GM21528 (cell line): ENCODE data around the gene ROBO1.
"Not testable (repeated sequence)": the region's sequence is repeated elsewhere in the genome, so short reads cannot be mapped to it uniquely, and the experiment has no call there.

ENCODE experiments used
- ATAC-seq: cut with Tn5 transposase; IDR thresholded peaks from one replicate; pipeline ENCODE4 v1.9.1; 2021; ENCODE audit warnings: mild to moderate bottlenecking, moderate library complexity; ENCODE audit not compliant: unreplicated experiment, low FRiP score

Gene ROBO1

DNA sequence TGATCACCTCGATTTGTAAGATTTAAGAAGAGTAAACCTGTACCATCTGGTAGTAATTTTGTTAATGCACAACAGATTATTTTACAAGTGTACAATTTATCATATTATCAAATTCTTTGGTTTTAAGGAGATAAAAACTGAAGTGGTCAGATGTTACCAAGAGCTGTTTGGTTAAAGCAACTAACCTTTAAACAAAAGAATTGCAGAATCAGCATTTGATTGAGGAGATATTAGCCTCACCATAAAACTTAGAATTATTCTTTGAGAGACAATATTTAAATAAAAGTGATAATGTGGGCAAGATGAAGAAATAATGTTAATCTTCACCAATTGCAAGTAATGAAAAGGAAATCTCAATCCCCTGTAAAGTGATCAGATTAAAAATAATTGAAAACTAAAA, 1034.9 kb downstream of the ROBO1 start:
- ATAC-seq, result no peak

DNA sequence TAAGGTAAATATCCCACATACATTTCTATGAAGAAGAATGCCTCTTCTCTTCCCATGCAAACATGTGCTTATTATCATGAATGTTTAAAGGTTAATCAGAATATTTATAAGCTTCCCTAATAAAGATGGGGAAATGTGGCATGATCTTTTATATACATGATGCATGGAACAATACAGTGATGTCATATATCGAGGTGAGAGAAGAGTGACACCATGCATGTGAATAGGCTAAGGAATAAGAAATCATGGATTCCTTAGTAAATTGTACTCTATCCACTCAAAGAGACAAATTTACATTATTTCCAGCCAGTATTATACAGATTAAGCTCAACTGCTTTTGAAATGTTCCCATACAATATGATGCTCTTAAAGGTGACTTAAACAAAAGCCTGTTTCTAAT, 1035.3 kb downstream of the ROBO1 start:
- ATAC-seq, result no peak

DNA sequence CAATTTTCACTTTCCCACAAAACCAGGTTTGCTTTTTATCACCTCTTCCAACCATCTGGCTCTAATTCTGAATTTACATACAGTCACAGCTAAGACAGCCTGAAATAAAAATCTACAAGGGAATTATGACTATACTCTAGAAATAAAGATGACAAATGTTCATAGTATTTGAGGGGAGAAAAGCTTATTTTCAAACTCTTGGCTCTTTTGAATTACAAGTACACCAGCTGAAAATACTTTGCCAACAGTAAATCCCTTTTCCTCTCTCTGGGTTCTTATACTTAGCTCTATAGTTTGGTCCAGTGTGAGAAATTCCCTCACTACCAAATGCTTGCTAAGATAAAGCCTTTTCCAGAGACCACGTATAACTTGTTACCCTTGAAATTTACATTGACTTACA, 1037.9 kb downstream of the ROBO1 start:
- ATAC-seq, result no peak

DNA sequence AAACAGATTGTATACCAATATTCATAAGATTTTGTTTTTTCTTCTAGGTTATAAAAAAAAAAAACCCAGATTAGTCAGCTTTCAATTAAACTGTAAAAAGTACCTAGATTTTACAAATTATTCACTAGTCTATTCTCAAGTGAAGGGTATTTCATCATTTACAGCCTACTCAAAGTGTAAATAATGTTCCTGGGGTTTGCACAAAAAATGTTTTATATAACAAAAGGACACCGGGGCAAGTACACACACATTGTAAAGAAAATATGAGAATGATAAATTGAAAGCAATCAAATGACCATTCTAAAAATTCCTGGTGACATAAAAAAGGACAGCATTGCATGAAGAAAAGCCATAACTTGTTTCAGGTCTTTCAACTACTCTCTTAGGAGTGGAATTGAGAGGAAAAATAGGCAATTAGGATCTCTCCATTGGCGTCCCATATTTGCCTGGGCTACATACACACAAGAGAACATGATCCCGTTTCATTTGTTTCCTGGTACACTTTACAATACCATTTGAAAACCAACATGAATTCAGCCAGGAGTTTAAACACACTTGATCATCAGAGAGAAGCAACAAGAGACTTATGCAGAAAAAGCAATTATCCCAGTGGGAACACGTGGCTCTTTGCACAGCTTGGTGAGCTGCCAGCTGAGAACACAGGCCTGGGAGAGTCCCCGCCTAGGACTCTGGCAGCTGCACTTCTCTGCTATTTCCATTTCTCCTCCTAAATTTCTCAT, 1039.2 kb downstream of the ROBO1 start:
- no peak for ATAC-seq

DNA sequence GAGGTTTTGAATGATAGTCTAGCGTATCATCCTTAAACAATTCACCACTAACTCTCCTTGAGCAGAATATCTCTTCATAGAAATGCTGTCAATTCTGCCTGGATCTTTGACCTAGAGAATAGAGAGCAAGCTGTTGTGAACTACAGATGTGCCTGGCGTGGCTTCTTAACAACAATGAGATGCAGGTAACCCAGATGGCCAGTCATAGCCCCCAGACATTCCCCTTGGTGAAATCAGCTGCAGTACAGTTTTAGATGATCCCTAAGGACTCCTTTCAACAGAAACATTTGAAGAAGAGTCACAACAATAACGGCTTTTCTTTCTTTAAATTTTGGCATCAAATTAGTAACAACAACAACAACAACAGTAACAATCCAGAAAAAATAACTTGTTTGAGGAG, 1041.3 kb downstream of the ROBO1 start:
- no peak for ATAC-seq

DNA sequence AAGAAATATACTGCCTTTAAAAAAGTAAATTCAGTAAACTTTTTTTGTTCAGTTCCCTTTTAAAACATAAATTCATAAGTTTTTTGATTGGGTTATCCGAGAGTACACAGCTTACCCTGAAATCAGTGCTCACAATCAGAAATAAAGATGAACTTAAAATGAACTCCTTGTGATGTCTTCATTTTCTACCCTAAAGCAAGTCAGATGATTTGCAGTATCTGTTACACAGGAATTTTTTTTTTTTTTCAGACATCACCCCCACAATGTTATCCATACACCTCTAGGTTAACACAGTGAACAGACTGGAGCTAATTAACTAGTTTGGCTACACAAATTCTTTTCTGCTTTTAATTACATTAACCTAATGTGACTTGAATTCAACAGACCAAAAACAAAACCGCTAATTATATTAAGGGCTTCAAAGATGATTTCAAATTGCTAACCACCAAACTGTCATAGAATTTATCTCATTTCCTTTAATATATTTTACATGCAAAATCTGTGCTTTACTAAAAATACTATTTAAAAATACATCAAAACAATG, 1042.0 kb downstream of the ROBO1 start:
- no peak for ATAC-seq

DNA sequence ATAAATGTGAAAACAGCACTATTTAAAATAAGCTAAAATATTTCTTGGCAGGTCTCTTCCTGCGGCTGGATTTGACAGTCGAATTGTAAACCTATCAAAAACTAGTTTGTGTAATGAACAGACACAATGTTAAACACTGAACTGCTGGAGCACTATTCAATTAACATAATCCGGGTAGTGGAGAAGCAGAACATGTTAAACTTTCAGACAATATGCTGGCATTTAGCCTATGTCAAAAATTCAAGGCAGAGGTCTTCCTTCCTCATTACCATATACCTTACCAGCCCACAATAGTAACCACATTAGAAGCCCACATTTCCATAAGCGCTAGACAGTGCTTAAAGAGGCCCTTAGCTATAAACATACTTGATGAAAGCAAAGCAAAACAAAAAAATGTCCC, 1042.9 kb downstream of the ROBO1 start:
- no peak for ATAC-seq

DNA sequence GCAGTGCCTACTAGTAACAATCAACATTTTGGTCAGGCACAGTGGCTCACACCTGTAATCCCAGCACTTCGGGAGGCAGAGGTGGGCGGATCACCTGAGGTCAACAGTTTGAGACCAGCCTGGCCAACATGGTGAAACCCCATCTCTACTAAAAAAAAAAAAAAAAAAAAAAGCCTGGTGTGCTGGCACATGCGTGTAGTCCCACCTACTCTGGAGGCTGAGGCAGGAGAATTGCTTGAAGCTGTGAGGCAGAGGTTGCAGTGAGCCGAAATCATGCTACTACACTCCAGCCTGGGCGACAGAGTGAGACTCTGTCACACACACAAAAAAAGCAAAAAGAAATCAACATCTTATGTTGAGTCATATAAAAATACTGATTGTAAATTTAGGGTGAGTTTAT, 1043.4 kb downstream of the ROBO1 start:
- not testable (repeated sequence) for ATAC-seq

DNA sequence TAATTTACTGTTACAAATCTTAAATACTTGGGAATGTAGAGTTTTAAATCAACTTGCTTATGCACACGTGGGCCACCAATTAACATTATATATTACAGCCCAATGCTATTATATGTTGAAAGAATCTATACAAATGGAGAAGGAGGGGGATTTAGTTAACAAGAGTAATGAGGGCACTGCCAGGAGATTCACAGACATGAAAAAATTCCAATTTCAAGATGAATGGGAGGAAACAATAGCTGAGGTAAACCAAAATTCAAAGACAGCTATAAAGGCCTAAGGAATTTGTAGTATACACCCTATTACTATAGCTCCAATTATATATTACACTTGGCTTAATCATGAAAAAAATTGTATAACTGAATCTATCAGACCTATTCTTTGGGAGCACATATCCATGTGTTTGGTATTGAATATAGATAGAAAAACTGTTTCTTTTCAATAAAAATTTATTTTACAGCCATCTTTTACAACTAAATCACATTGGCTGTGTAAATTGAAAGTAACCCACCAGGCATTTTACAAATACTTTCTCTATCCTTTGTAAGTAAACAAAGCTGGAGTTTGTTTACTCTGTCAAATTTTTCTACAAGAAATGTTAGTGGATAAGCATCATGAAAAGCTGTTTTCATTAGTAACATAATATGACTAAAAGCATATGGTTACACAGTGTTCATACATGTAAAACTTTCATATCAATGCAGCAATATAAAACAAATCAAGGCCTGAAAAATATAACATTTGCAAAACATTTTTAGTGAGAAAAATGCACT, 1045.8 kb downstream of the ROBO1 start:
- ATAC-seq, result no peak

DNA sequence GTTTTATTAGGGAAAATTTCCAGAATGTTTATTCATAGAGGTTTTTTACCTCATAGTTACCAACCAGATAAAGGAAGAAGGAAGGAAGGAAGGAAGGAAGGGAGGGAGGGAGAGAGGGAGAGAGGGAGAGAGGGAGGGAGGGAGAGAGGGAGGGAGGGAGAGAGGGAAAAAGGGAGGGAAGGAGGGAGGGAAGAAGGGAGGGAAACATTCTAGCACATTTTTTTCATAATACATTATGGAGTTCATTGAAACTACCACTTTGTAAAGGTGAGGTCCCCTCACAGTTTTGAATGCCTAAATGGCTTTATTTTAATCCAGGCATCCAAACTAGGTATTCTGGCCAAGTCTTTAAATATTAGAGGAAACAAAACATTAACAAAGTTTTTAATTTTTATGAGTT, 1049.1 kb downstream of the ROBO1 start:
- no peak for ATAC-seq

DNA sequence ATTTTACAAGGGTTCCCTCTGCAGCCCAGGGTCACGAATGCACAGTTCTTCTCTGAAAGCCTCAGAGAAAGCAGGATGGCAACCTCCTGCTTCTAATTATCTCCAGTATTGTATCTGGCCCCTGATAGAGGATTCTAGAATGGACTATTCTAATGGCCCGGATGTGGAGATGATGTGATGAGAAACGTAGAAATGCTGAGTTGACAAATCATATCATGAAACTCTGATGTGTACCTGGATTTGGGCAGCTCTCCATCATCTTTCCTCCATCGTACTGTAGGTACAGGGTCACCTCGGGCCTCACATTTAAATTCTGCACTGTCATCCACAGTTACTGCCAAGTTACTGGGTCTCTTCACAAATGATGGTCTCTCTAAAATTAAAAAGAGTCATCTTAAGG, 1050.8 kb downstream of the ROBO1 start:
- ATAC-seq, result no peak

DNA sequence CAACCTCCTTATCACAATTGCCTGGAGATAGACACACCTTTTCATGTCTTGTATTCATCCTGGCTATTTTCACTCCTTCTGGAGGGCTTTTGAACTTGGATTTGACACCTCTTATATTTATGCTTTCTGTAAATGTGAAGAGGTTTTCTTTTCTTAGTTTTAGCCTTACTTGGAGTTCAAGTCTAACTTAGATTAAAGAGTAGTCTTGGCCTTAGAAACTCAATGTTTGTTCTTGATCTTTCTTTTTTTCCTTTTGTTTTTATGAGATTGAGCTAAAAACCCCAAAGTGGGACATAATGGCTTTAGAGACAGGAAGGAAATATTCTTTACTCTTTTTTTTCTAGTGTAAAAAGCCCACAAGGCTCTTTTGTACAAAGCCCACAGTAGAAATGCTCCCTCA, 1054.9 kb downstream of the ROBO1 start:
- no peak for ATAC-seq

DNA sequence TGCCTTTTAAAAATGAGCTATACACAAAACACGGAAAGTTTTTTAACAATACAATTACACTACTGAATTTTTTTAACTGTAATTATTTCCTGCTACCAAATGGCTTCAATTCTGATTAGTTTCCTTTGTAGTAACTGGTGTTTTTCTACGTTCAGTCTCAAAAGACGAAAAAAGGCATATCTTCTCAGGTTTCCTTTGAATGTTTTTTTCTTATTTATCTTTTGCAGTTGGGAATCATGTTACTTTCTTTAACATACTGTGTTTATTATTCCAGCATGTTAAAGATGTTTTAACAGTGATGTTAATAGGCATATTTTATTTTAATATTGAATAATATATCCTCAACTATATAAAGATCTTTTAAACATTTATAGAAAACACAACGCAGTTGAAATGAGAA, 1055.5 kb downstream of the ROBO1 start:
- ATAC-seq, result no peak

DNA sequence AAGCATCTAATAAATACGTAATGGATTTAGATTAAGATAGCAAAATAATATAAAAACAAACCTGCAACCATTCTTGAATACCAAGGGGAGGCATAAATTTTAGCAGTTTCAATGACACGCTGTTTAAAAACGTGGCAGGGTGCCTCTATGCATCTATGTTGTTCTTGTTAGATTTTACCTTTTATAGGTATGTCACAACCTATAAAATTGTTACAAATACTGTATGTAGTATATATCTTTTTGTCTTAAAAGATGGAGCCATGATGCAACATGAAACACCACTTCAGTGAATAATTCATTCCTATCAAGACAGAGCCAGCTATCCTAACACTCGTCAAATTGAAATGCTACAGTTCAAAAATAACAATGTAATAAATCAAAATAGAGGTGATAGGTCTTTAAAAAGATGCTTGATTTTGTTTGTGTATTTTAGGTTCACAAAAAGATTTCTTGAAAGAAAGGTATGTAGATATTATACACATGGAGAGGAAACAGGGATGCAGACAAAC, 1059.2 kb downstream of the ROBO1 start:
- no peak for ATAC-seq

DNA sequence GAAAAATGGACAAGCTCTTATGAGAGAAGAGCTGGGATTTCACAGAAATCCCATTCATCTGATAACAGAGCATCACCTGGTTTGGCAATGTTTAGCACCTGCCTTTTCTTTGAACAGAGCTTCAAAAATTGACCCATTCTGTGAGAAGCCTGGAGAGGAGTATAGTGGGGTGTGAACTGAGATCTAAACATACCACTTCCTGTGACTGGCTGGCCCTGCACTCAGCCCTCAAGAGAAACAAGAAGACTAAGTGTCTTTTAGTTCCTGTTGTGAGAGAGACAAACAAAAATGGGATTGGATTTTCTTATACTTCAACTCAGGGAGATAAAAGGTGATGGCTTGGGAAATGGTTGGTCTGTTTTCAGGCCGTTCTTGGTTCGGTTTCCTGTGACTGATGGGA, 1060.2 kb downstream of the ROBO1 start:
- no peak for ATAC-seq

DNA sequence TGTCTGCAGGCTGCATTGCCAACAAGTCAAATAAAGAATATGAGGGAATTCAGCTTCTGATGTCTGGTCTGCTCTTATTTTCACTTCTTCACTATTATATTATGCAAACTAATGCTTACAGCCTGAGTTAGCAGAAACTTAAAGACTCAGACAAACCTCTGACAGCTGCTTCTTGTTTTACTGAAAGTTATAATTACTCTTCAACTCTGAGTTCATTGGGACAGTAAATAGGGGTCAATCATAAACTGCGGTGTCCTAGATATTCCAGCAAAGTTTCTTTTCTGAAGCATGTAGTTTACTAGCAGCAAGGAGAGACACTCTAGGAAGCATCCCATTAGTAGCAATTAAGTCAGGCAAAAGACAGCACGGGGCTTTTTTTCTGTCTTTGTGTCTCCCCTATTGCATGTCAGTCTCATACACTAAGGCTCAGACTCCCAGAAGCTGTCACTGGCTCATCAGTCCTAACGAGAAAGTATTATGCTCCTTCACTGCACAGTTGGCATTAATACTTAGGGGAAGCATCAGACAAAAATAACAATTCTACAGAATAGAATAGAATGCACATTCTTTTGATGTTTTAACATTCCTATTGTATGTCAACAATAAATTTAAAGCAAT, 1060.8 kb downstream of the ROBO1 start:
- ATAC-seq, result no peak

DNA sequence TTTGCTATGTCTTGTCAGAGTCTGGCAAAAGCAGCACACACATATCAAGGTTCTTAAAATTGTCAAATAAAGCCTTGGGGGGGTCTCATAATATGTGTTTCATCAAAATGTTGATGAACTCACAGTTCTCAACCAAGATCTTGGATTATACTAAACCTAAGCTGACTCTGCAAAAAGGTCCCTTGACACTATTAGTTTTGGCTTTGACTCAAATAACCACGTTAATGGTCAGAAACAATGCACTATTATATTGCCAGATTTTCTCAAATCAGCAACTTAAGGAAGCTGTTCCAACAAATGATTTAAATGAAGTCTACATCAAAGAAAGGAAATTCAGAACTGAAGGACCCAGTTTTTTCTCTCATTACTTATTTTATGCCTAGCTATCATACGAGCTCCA, 1063.9 kb downstream of the ROBO1 start:
- no peak for ATAC-seq

DNA sequence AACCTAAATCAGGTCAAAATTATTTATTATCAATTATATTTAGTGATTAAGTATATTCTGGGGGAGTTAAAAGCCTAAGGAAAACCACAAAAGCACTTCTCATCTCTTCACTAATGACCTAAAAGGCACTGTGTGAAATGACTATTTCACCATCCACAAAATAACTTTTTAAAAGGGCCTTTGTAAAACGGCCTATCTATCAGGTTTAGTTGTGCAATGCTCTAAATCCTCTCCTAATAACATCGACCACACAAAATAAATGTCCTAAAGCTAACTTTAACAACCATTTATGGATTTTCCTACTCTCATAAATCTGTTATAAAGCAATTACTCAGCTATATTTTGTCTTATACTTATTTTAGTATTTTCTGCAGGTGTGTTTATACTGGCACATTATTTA, 1066.3 kb downstream of the ROBO1 start:
- no peak for ATAC-seq

DNA sequence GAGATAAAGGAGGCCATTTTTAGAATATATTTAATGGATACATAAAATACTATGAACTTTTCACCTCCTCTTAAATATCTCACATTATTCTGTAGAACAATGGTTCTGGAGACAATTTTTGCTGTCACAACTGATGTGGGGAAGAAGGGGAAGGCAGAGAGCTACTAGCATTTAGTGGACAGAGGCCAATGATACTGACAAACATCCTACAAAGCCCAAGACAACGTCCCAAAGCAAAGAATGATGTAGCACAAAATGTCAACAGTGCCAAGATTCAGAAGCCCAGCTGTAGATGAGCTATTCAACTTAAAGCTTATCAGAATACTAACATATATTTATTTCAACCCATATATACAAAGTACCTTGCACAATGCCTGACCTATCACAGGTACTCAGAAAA, 1069.4 kb downstream of the ROBO1 start:
- no peak for ATAC-seq

DNA sequence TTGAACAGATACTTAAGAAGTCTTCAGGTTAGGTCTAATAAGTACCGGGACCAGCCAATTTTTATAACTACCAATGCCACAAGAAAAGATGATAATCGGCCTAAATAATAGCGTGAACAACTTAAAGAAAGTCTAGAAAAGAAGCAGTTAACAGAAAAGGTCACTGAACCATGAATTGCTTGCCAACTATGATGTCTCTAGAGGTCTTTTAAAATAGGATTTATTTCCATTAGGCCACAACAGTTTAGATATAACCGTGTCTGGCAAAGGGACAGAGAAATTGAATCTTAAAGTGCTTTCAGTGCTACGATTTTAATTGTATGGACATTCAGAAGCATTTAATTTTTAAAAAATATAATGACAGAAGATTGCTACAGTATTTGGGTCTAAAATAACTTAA, 1070.4 kb downstream of the ROBO1 start:
- no peak for ATAC-seq

DNA sequence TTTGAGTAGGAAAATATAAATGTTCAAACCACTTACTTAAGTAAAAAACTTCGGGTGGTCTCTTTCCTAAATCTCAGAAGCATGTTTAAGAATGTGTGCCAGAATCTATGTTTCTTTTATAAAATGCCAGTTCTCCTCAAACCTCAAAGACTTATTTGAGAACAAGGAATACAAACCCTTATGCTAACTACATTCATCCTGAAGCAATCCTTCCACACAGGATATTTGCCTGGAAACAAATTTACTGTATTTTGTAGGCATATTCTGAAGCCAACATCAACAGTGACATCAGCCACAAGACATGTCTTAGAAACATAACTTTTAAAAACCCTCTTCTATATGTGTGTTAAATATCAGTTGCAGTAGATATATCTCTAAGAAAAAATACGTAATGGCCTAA, 1077.0 kb downstream of the ROBO1 start:
- no peak for ATAC-seq
